HG03135 (cell line): ENCODE results near the gene MMP28.

ENCODE experiments used
- ATAC-seq: cut with Tn5 transposase; IDR thresholded peaks from one replicate; pipeline ENCODE4 v1.9.1; 2021; ENCODE audit warnings: mild to moderate bottlenecking, moderate library complexity; ENCODE audit not compliant: unreplicated experiment

MMP28 gene, protein sequence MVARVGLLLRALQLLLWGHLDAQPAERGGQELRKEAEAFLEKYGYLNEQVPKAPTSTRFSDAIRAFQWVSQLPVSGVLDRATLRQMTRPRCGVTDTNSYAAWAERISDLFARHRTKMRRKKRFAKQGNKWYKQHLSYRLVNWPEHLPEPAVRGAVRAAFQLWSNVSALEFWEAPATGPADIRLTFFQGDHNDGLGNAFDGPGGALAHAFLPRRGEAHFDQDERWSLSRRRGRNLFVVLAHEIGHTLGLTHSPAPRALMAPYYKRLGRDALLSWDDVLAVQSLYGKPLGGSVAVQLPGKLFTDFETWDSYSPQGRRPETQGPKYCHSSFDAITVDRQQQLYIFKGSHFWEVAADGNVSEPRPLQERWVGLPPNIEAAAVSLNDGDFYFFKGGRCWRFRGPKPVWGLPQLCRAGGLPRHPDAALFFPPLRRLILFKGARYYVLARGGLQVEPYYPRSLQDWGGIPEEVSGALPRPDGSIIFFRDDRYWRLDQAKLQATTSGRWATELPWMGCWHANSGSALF

DNA sequence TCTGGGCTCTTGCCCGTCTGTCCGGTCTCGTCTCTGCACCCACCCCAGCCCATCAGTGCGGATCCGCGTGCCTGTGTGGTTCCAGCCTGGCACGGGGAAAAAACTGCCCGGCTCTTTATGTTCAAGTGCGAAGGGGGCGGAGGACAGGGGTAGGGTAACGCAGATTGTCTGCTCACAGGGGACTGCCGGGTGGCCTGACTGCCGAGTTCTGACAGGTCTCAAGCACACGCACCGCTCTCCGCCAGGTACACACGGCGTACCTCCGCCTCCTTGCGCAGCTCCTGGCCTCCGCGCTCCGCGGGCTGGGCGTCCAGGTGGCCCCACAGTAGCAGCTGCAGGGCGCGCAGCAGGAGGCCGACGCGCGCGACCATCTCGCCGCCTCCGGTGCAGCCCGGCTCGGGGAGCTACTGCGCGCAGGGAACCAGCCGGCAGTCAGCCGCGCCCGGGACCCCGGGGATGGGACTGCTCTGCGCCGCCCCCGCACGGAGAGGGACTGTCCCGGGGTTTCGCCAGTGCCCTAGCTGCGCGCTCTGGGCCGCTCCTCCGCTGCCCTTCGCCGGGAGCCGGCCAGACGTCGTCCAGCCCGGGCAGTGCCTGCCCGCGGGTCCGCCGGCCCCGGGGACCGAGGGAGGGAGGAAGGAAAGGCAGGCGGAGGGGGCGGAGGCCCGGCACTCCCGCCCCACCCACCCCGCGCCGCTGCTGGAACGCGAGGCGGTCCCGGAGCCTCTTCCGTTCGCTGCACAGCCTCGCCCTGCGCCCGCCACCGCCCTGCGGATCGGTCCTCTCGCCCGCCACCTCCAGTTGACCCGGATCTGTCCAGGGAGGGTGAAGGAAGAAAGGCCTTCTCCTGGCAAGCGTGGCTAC, at the start of gene MMP28:
TSS of gene MMP28 (minus strand) at position 635 of the 864 bp plus-strand sequence. CDS start at position 371, 264 bp downstream.
- ATAC-seq: no peak

DNA sequence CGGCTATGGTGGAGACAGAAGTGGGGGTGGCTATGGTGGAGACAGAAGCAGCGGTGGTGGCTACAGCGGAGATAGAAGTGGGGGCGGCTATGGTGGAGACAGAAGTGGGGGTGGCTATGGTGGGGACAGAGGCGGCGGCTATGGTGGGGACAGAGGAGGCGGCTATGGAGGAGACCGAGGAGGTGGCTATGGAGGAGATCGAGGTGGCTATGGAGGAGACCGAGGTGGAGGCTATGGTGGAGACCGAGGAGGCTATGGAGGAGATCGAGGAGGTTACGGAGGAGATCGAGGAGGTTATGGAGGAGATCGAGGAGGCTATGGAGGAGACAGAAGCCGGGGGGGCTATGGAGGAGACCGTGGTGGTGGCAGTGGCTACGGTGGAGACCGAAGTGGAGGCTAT, 49.1 kb upstream of the MMP28 start:
- no peak for ATAC-seq

DNA sequence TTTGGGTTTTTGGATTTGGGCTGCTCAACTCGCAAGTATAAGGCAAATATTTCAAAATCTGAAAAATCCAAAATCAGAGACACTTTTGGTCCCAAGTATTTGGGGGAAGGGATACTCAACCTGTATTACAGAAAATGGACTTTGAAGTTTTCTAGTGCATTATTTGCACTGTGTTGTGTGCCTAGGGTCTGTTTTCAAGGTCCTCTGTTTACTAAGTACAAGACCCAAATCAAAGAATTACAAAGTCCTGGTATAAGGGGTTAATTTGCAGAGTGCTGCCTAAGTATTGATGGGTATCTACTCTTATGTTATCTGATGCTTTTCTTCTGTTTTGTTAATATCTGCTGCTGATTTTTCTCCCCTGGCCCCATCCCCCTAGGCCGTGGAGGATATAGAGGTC, 48.3 kb upstream of the MMP28 start:
- ATAC-seq: no peak

DNA sequence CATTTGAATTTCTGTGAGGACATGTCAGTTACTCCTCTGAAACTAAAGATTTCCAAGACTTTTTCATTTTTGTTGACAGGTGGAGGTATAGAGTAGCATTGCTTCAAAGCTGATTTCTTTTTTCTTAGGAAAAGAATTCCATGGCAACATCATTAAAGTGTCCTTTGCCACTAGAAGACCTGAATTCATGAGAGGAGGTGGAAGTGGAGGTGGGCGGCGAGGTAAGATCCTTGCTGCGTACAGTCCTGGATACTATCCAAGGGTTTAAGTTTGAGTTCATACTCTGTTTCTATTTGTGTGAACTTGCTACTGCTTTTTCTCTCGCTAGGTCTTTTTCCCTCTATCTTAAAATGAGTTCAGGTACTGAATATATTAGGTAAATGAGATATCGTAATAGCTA, 46.8 kb upstream of the MMP28 start:
- no peak for ATAC-seq

DNA sequence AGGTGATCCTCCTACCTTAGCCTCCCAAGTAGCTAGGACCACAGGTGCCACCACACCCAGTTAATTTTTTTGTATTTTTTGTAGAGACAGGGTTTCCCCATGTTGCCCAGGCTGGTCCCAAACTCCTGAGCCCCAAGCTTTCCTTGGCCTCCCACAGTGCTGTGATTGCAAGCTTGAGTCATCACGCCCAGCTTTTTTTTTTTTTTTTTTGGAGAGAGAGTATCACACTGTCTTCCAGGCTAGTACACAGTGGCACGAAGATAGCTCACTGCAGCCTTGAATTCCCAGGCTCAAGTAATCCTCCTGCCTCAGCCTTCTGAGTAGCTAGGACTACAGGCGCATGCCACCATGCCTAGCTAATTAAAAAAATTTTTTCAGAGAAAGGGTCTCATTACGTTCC, 46.1 kb upstream of the MMP28 start:
- no peak for ATAC-seq

DNA sequence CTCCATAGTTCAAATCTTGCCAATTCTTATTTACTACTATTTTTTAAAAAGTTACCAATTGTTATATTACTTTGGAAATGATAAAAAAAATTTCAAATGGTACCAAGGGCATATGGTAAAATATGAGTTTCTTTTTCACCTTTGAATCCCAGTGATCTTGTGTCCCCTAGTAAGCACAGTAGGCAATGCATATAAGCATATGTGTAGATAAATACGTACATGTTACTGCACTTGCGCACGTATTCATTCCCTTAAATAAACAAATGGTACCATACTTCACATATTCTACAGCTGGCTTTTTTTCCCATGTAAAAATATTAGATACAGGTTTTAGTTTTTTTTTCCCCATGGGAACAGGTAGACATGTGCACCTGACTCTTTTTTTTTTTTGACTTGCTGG, 45.7 kb upstream of the MMP28 start:
- ATAC-seq: no peak

DNA sequence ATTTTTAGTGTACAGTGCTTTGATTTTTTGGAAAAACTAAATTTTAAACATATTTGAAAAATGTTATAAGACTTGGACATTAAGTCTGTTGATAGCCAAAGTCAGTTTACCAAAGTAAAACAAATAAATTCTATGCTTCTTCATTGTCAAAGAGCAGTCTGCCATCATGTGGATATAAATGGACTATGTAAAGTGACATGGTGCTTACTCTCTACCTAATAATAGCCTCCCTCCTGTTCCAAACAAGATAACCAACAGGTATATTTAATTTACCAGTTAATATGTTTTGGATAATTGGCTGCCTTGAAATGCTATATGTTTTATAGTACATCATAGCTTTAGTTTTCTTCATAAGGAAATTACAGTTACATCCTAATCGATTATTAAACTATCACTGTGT, 29.8 kb upstream of the MMP28 start:
- no peak for ATAC-seq

DNA sequence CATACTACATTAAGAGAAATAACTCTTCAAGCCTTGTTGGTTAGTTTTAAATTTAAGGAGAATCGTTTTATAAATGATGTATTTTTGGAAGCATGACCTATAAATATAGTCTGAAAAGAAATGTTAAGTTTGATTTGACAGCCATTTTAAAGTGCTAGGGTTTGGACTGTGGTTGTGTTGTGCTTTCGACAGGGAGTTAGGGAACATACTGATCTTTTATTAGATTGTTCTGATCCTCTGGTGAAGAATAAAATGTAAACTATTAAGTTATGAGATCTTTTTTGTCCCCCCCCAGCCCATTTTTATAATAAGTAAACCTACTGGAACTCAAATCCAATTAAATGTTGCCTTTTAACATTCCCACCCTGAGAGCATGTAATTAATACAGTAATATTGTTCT, 25.9 kb upstream of the MMP28 start:
- ATAC-seq: no peak

DNA sequence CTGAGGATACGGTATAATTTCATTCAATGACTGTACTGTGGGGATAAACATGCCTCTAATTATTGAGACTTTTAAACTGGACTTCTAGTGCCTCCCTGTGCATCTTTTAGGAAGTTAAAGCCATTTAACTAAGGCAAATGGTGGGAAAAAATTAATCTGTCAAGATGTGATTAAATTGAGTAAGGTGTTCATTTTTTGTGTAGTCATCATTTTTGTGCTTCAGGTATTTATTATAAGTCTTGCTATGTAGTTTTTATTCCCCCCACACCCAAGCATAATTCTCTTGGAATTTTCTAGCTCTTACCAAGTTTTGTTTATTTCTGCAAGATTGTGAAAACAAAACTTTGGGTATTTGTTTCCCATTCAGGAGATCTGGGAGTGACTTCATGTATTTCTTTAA, 24.0 kb upstream of the MMP28 start:
- ATAC-seq: no peak

DNA sequence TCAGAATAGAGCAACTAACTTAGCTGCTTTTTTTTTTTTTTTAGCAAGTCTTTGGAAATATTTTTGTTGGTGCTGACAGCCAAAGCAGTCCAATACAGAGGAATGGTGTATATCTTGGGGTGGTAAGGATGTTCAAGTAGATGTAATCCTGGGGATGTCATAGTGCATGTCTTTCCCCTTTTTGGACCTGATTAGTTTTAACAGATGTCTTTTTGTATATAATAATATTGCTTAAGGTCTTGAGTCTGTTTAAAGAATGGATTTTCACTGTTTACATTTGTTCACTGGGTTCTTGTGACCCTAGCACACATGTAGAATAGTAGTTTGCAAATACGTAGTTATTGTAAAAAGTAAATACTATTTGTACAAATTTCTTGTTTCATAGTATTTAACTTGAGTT, 21.8 kb upstream of the MMP28 start:
- ATAC-seq: no peak

DNA sequence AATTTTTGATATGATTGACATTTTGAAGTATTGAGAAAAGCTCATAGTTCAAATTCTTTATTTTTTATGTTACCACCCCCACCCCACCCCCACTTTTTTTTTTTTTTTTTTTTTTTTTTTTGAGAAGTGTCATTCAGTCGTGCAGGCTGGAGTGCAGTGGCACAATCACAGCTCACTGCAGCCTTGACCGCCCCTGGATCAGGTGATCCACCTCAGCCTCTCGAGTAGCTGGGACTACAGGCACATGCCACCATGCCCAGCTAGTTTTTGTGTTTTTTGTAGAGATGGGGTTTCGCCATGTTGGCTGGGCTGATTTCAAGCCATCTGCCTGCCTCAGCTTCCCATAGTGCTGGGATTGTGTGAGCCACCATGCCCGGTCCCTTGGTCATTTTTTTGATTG, 21.3 kb upstream of the MMP28 start:
- ATAC-seq: no peak

DNA sequence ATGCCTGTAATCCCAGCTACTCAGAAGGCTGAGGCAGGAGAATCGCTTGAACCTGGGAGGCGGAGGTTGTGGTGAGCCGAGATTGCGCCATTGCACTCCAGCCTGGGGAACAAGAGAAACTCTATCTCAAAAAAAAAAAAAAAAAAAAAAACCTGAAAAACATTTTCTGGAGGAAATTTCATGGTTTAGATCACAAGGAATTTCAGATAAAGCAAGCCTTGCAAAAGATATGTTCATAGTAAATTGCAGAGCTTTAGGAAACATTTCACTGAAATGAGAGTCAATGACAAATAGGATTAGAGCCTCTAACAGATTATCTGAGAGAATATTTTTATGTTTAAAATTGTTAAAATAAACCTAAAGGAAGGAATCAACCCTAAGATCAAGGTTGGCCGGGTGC, 17.0 kb upstream of the MMP28 start:
- no peak for ATAC-seq

DNA sequence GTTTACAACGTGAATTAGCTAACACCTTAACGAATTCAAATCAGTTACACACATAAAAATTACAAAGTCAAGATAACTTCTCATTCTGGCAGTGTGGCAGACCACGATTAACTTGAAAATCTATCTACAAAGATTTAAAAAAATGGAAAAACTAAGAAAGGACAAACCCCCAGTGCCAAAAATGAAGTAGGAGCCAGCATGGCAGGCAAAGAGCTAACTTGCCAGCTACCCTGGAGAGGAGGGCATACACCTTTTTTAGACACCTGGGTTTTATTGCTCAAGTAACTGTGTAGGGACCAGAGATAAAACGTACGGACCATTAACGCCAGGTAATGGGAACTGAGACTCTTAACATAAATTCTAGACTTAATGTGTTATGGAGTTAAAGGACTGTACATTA, 16.3 kb upstream of the MMP28 start:
- ATAC-seq: no peak

DNA sequence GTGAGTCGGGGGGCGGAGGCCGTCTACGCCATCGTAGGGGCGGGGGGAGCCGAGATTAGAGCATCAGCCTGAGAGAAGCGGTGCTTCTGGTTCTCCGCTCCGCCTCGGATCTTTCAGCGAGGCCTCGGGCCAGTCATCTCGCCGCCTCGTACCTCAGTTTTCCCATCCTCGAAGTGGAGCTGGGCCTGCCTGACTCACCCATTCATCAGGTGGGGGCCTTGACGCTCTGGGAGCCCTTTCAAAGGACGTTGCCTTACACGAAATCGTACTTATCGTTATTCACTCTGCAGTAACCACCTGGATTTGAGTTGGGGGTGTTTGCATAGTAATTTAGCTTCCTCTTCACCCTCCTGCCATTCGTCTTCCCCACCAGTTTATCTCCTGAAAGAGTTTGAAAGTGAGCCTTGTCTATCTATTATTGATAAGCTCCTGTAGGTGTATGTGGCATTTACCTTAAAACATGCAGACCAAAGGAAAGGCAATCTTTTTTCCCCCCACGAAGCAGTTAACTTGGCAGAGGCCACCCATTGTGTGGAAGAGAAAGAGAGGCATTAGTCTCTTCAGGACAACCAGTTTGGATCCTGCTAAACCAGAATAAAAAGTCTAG, 14.5 kb upstream of the MMP28 start:
- peak; percentile 5 for ATAC-seq

DNA sequence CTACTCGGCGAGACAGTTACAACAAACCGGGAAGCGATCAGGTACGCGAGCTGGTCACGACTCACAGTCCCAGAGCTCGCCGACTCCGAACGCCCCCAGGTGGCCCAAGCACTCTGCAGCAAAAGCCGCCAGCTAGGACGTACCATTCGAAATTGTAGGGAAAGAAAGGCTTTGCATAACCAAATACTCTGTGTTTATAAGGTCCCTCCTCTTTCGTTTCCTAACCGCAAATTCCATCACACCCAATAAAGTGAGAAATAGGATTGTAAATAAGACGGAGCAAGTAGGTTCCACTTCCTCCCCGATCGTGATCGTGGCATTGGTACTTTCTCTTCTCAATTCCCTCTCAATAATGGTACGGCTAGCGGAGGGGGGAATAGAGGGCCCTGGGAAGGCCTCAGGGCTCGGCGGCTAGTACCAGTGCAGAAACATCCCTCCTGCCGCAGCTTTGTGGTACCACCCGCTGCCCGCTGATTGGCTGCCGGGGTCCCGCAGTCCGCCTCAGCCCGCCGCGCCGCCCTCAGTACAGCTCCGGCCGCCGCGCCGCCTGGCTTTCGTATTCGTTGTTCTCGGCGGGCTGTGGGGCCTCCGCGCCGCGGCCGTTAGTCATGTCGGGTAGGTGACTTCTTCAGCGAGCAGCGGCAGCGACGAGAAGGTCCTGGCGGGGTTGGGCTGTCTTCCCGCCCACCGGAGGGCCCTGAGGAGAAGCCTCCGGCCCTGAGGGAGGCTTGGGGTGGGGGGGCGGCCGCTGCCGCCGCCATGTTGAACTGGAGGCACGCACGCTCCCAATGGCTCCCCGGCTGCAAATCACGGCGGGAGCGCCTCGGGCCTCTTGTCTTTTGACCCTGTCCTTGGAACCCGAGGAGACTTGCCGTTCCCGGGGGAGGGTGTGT, 13.8 kb upstream of the MMP28 start, which contains the start of gene TAF15:
TSS of gene TAF15 (plus strand) at position 523 of the 893 bp plus-strand sequence. CDS start at position 609, 86 bp downstream.
- ATAC-seq: peak; percentile 88

DNA sequence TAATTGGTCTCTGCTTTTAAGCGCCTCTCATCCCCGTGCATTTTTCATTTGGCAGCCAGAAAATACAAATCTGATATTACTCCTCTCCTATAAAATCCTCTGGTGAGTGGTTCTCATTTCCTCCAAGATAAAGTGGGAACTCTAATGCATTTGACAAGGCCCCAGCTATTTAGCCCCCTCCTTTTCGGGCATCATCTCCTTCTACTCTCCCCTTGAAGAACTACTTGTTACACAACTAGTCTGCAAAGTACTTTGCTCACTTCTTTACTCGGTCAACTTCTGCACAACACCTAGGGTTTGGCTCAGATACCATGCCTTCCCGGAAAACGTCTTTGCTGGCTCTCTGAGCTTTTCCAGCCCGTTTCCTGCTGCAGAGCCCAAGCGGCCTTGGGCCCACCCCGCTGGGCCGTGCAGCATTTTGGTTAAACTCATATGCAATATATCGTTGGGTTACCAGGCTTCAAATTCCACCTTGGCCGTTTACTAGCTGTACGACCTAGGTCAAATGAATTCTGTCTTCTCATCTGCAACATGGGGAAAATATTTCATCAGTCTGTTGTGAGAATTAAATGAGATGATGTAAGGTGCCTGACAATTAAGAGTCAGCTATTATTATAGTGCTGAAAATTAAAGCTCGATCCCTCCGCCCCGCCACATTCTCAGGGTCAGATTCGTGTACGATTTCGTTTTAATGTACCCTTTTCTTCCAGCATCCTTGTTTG, 13.0 kb upstream of the MMP28 start:
- no peak for ATAC-seq

DNA sequence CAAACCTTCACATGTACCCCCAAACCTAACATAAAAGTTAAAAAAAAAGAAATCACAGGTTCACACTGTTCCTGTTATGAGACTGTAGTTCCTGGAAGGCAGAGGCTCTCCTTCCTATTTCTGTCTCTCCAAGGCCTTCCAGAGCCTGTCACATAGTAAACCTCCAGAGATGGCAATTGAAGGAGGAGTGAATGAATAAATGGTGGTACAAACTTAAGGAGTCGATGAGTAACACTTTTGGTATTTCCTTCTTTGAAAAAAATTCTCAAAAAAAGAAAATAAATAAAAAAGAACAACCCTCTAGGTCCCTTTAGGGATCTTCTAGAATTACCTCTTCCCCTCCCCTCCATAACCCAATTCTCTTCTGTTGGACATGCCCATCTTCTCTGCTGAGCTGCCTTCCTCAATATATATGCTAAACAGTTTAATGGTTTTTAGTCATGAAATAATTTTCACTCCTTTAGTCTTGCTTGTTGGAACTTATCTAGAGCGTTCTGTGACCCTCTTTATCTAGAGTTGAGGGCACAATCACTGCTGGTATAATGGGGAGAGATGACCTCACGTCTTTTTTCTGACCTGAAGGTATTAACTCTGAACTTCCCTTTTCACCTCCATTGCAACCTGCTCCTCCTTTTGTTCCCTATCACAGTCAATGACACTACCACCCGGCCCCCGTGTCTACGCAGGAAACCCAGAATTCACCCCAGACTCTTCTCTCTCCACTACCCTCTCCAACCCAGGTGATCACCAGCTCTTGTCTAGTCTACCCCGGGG, 12.1 kb upstream of the MMP28 start:
- ATAC-seq: no peak

DNA sequence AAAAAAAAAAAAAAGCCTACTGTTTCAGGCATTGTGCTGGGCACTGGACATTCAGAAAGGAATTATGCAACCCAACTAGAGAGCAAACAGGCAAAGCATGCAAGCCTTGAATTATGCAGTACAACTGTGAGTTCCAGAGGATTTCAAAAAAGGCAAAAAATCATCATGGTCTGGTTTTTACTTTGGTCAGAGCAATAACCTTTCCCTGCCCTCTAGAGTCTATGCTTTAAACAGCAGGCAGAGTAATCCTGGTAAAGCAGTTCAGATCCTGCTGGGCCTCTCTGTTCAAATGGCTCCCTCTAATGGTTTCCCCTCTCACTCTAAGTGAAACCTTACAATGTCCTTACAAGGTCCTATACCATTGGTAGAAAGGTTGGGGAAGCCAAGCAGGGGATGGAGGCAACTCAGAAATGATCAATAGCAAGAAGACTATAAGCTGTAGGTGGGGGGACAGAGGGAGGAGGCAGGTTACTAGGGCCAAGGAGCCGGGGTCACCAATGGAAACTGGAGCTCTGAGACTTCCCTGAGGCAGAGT, 9.3 kb upstream of the MMP28 start:
- no peak for ATAC-seq
